ENCODE results near the gene IFT27.

GRCh38 chr22:36737776-36738175, 38.1 kb downstream of the IFT27 start:
- TF ChIP-seq CTCF (conservative IDR thresholded peaks at IDR 0.05; ENCODE audit: low read depth, low read length) (no peak), EZH2phosphoT487 (IDR thresholded peaks at IDR 0.05; ENCODE audit: borderline replicate concordance, low read length) (no peak)
